Prostate gland (tissue), 2 donors: ENCODE results near the gene CNST.

ENCODE experiments used
- CTCF ChIP-seq, 4 experiments: fragments of 200-600 bp in 2 of 4; fragments of 450-650 bp in 2 of 4; sonication (generic) in 2 of 4; IDR thresholded peaks; 1 replicate in 3 of 4; 2 replicates in 1 of 4; pipeline ENCODE4 v1.5.1; 2016 to 2019; ENCODE audit warnings: antibody characterized with exemption in 4 of 4, mild to moderate bottlenecking in 2 of 4, moderate library complexity in 2 of 4
- POLR2A ChIP-seq: fragments of 450-650 bp; IDR thresholded peaks from one replicate; pipeline ENCODE4 v1.6.1; 2016; ENCODE audit warnings: antibody characterized with exemption, mild to moderate bottlenecking
- POLR2AphosphoS5 ChIP-seq: sonication (generic); formaldehyde crosslinking; IDR thresholded peaks from one replicate; pipeline ENCODE4 v1.6.1; 2017; ENCODE audit warnings: antibody characterized with exemption

GRCh38 chr1:246519514-246519913, 46.7 kb upstream of the CNST start:
- TF ChIP-seq CTCF (IDR thresholded peaks at IDR 0.05) (no peak), POLR2AphosphoS5 (no peak), POLR2A (no peak)
